NK-92 treated with Interleukin-12 subunit alpha and Interleukin-12 subunit beta, amount 100 ng/mL, for 24 hours (cell line): ENCODE data around the gene TEX36.
"Not testable (repeated sequence)": the region's sequence is repeated elsewhere in the genome, so short reads cannot be mapped to it uniquely, and the experiment has no call there.

Experiments
- DNase-seq: peaks from one replicate; lab custom pipeline; 2025; lab: John Stamatoyannopoulos, UW

TEX36 gene

GRCh38 chr10:125692196-125692595 is 9.2 kb upstream of the TEX36 start:
- no peak for DNase-seq

GRCh38 chr10:125691160-125691981 is 8.4 kb upstream of the TEX36 start:
- no peak for DNase-seq

- no peak for DNase-seq
Observed at GRCh38 chr10:125689955-125690569, 7.1 kb upstream of the TEX36 start.

- no peak for DNase-seq
Observed at GRCh38 chr10:125687507-125688185, 4.7 kb upstream of the TEX36 start.

GRCh38 chr10:125684581-125684980 is 1.6 kb upstream of the TEX36 start:
- DNase-seq = no peak

- no peak for DNase-seq
Observed at GRCh38 chr10:125683821-125684220, 858 bp upstream of the TEX36 start.

GRCh38 chr10:125679436-125679835 is 3.5 kb downstream of the TEX36 start:
- no peak for DNase-seq

- DNase-seq = no peak
Observed at GRCh38 chr10:125672884-125673283, 10.1 kb downstream of the TEX36 start.

- DNase-seq = no peak
Observed at GRCh38 chr10:125662584-125662983, 20.4 kb downstream of the TEX36 start.

- DNase-seq = no peak
Observed at GRCh38 chr10:125661941-125662515, 20.9 kb downstream of the TEX36 start.

- no peak for DNase-seq
Observed at GRCh38 chr10:125661431-125661940, 21.5 kb downstream of the TEX36 start.

GRCh38 chr10:125659071-125659470 is 23.9 kb downstream of the TEX36 start:
- DNase-seq = no peak

- DNase-seq = no peak
Observed at GRCh38 chr10:125656523-125656922, 26.4 kb downstream of the TEX36 start.

GRCh38 chr10:125653113-125653512 is 29.9 kb downstream of the TEX36 start:
- DNase-seq = not testable (repeated sequence)

GRCh38 chr10:125646311-125646710 is 36.7 kb downstream of the TEX36 start:
- DNase-seq = no peak

- DNase-seq = no peak
Observed at GRCh38 chr10:125641398-125641797, 41.6 kb downstream of the TEX36 start.

- DNase-seq = no peak
Observed at GRCh38 chr10:125640653-125641052, 42.3 kb downstream of the TEX36 start.

GRCh38 chr10:125639846-125640245 is 43.1 kb downstream of the TEX36 start:
- no peak for DNase-seq

GRCh38 chr10:125638555-125638954 is 44.4 kb downstream of the TEX36 start:
- no peak for DNase-seq

- no peak for DNase-seq
Observed at GRCh38 chr10:125637496-125637895, 45.5 kb downstream of the TEX36 start.

GRCh38 chr10:125634606-125635005 is 48.4 kb downstream of the TEX36 start:
- no peak for DNase-seq

- DNase-seq = no peak
Observed at GRCh38 chr10:125633517-125633999, 49.4 kb downstream of the TEX36 start.
